Natural killer cell (primary cell): Measurements from ENCODE around the gene TMEM52B. TPM values are rescaled to one million over a fixed set of nuclear protein-coding genes. Genes with fewer than 3 reads are reported as not detected.
"Not testable (repeated sequence)": the region's sequence is repeated elsewhere in the genome, so short reads cannot be mapped to it uniquely, and the experiment has no call there.

ENCODE experiments used
- ATAC-seq, 3 donors: fragments of 150-1000 bp in 2 of 3; fragments of 200-7000 bp in 1 of 3; cut with Tn5 transposase; 1 replicate in 1 of 3; 2 replicates in 2 of 3; pipeline ENCODE4 v1.10.0; 2021; ENCODE audit warnings: mild to moderate bottlenecking in 2 of 3, moderate library complexity in 2 of 3
- DNase-seq, 2 donors: peaks; one replicate each; pipeline versions ENCODE4 v3.0.0 to v3.0.0-alpha.2; 2013 to 2021; ENCODE audit warnings: mixed read lengths in 1 of 2
- H3K27ac ChIP-seq: one replicate; pipeline ENCODE4 v1.5.1; 2013; ENCODE audit warnings: mild to moderate bottlenecking, low read length
- H3K27me3 ChIP-seq: one replicate; pipeline ENCODE4 v1.6.1; 2013; ENCODE audit warnings: low read length; ENCODE audit not compliant: control insufficient read depth, insufficient read depth
- H3K36me3 ChIP-seq: one replicate; pipeline ENCODE4 v1.6.1; 2013; ENCODE audit warnings: low read length; ENCODE audit not compliant: control insufficient read depth, insufficient read depth
- H3K4me1 ChIP-seq: one replicate; pipeline ENCODE4 v1.6.1; 2013; ENCODE audit warnings: low read length; ENCODE audit not compliant: control insufficient read depth, insufficient read depth
- H3K4me3 ChIP-seq: one replicate; pipeline ENCODE4 v1.5.1; 2013; ENCODE audit warnings: low read length
- H3K9me3 ChIP-seq: one replicate; pipeline ENCODE4 v1.6.1; 2013; ENCODE audit warnings: low read length; ENCODE audit not compliant: control insufficient read depth, insufficient read depth
- H3K27ac Mint-ChIP-seq, 2 donors: one replicate each; pipeline ENCODE4 v1.8.0; 2022; ENCODE audit warnings: mild to moderate bottlenecking in 2 of 2, mixed read lengths in 2 of 2, moderate library complexity in 1 of 2
- H3K27me3 Mint-ChIP-seq, 2 donors: one replicate each; pipeline ENCODE4 v1.8.0; 2022; ENCODE audit warnings: low read depth in 2 of 2, mixed read lengths in 2 of 2
- H3K36me3 Mint-ChIP-seq: one replicate; pipeline ENCODE4 v1.8.0; 2022; ENCODE audit warnings: mixed read lengths
- H3K4me1 Mint-ChIP-seq, 2 donors: one replicate each; pipeline ENCODE4 v1.8.0; 2022; ENCODE audit warnings: mixed read lengths in 2 of 2
- H3K4me3 Mint-ChIP-seq: one replicate; pipeline ENCODE4 v1.8.0; 2022; ENCODE audit warnings: mild to moderate bottlenecking, moderate library complexity, mixed read lengths
- H3K9me3 Mint-ChIP-seq, 2 donors: one replicate each; pipeline ENCODE4 v1.8.0; 2022; ENCODE audit warnings: mixed read lengths in 2 of 2
- CTCF ChIP-seq: fragments of 200-600 bp; IDR thresholded peaks from one replicate; pipeline ENCODE4 v1.8.0; 2022; ENCODE audit warnings: antibody characterized with exemption
- WGBS: methylation state at CpG from one replicate; pipeline ENCODE4 v1.1.7; 2013; ENCODE audit warnings: missing lambda C conversion rate; ENCODE audit not compliant: insufficient coverage; 5-methylcytosine and 5-hydroxymethylcytosine counted together
- intact Hi-C: fragments of 100-400 bp; cut with micrococcal nuclease; formaldehyde crosslinking; loops from one replicate; pipeline ENCODE4 v1.14.2; 2022
- total RNA-seq, 4 donors: library from RNA; stranded (reverse); fragments of 120-200 nt in 1 of 4; gene quantifications; one replicate each; pipeline versions ENCODE4 v1.2.3 to v1.2.4, GENCODE V29; 2013 to 2022

The TMEM52B gene
- total RNA-seq, 3 donors from 2014 or later (not counting 1 experiment from before 2014, with no cell fraction given) = 1.5 TPM; not detected in 2

- Histone ChIP-seq H3K36me3 (peaks cover 11% of the 10 kb centered on the region), H3K9me3 (no peaks in the 10 kb centered on the region), H3K4me1 (peaks cover 38% of the 10 kb centered on the region), H3K27me3 (no peaks in the 10 kb centered on the region), H3K27ac (no peak overlapping the region), H3K4me3 (no peak overlapping the region)
- intact Hi-C loops = loop anchor here (10.0 kb wide), 1 partner anchor 571 kb away; no protein-coding TSS in a partner anchor
- no peaks in the 10 kb centered on the region for H3K9me3 Mint-ChIP-seq
- 32% methylated on average over 2 of the region's 2 CpGs for WGBS
- ATAC-seq = no peak
- H3K4me3 Mint-ChIP-seq = peak overlapping the region; percentile 95
- peaks cover 32 to 34% of the 10 kb centered on the region in 2 donors for H3K4me1 Mint-ChIP-seq
- peak overlapping the region; percentile 91 to 97 for H3K27ac Mint-ChIP-seq
- peaks cover 3% of the 10 kb centered on the region for H3K36me3 Mint-ChIP-seq
- no peaks in the 10 kb centered on the region for H3K27me3 Mint-ChIP-seq
- DNase-seq = peak in 1 of 2 donors; percentile 34
- no peak for TF ChIP-seq CTCF
These were observed 36.6 kb downstream of the TMEM52B start for GRCh38 chr12:10215436-10215835.

DNA sequence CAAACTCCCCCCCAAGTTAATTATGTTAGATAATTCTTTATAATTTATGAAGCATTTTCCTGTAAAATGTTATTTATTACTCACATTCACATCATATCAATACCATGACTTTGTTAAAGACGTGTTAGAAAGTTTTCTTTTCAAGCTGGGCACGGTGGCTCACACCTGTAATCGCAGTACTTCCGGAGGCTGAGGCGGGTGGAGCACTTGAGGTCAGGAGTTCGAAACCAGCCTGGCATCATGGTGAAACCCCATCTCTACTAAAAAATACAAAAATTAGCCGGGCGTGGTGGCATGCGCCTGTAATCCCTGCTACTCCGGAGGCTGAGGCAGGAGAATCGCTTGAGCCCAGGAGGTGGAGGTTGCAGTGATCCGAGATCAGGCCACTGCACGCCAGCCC is 37.1 kb downstream of the TMEM52B start:
- not testable (repeated sequence) for H3K4me3 ChIP-seq, H3K27me3 ChIP-seq, H3K27ac ChIP-seq, H3K36me3 Mint-ChIP-seq, H3K27me3 Mint-ChIP-seq, H3K9me3 ChIP-seq, ATAC-seq, H3K9me3 Mint-ChIP-seq
- WGBS = 59% methylated on average over 13 of the region's 13 CpGs
- H3K27ac Mint-ChIP-seq = peak overlapping the region in 1 of 2 donors; percentile 91
- Histone ChIP-seq H3K4me1 (peaks cover 38% of the 10 kb centered on the region), H3K36me3 (peaks cover 16% of the 10 kb centered on the region)
- peak; percentile 19 to 48 for DNase-seq
- peak overlapping the region; percentile 95 for H3K4me3 Mint-ChIP-seq
- intact Hi-C loops = loop anchor here (10.0 kb wide), 1 partner anchor 571 kb away; no protein-coding TSS in a partner anchor
- H3K4me1 Mint-ChIP-seq = peaks cover 32 to 34% of the 10 kb centered on the region in 2 donors

DNA sequence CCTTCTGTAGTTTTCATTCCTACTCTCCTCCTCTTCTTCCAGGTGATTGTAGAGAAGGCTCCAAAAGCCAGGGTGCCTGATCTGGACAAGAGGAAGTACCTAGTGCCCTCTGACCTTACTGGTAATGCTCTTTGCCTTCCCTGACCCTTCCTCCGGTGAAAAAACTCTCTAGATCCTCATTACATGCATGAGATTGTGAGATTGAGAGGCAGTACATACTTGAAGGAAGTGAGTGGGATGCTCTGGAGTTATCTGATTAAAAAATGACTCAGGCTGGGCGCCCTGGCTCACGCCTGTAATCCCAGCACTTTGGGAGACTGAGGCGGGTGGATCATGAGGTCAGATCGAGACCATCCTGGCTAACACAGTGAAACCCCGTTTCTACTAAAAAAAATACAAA is 39.2 kb downstream of the TMEM52B start:
- peaks cover 30% of the 10 kb centered on the region for H3K4me1 ChIP-seq
- intact Hi-C loops = loop anchor here (10.0 kb wide), 1 partner anchor 573 kb away; no protein-coding TSS in a partner anchor
- no peak for TF ChIP-seq CTCF
- WGBS = 92% methylated on average over 5 of the region's 6 CpGs
- DNase-seq (no peak), ATAC-seq (no peak)
- Mint-ChIP-seq H3K4me3 (no peak overlapping the region), H3K27me3 (no peaks in the 10 kb centered on the region), H3K9me3 (no peaks in the 10 kb centered on the region), H3K36me3 (peaks cover 25% of the 10 kb centered on the region), H3K4me1 (peaks cover 25 to 26% of the 10 kb centered on the region in 2 donors), H3K27ac (no peak overlapping the region)
- no peak overlapping the region for H3K4me3 ChIP-seq
- H3K27me3 ChIP-seq = no peaks in the 10 kb centered on the region
- H3K9me3 ChIP-seq = no peaks in the 10 kb centered on the region
- peaks cover 37% of the 10 kb centered on the region for H3K36me3 ChIP-seq
- H3K27ac ChIP-seq = no peak overlapping the region

DNA sequence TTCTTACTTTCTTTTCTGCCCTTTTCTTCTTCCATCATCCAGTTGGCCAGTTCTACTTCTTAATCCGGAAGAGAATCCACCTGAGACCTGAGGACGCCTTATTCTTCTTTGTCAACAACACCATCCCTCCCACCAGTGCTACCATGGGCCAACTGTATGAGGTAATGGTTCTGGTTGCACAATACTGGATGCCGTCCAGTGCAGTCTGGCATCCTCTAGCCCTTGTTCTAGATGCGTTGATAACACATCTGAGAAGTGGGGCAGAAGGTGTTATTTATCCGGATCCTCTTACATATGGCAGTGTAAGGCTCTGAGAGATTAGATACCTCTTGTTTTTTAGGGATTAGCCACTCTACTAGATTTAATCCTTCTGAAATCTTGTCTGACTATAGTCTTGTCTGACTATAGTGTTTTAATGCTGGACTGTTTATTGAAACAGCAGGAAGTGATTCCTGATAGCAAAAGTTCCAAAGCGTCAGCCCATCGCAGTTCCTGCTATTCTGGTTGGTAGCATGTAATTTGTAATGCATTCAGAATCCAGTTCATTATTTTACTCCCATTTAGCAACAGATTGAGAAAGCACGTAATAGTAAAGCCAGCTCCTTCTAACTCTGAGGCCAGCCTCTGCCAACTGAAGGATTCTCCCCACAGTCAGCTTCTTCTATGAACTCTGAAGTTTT is 41.7 kb downstream of the TMEM52B start:
- Histone ChIP-seq H3K9me3 (no peaks in the 10 kb centered on the region), H3K4me1 (peaks cover 10% of the 10 kb centered on the region), H3K27ac (no peak overlapping the region), H3K4me3 (no peak overlapping the region), H3K27me3 (no peaks in the 10 kb centered on the region), H3K36me3 (peaks cover 47% of the 10 kb centered on the region)
- Mint-ChIP-seq H3K4me3 (no peak overlapping the region), H3K27ac (no peak overlapping the region), H3K36me3 (peaks cover 25% of the 10 kb centered on the region), H3K9me3 (no peaks in the 10 kb centered on the region), H3K27me3 (no peaks in the 10 kb centered on the region), H3K4me1 (peaks cover 7 to 16% of the 10 kb centered on the region in 2 donors)
- intact Hi-C loops = no loop called here
- no peak for TF ChIP-seq CTCF
- ATAC-seq (peak in 2 of 3 donors; percentile 27 to 67), DNase-seq (no peak)
- WGBS = 96% methylated on average over 7 of the region's 8 CpGs
